HG03439 (cell line): ENCODE measurements around the gene PTTG1.

Experiments
- ATAC-seq: cut with Tn5 transposase; IDR thresholded peaks from one replicate; pipeline ENCODE4 v1.9.1; 2021; ENCODE audit warnings: mild to moderate bottlenecking, moderate library complexity; ENCODE audit not compliant: unreplicated experiment

Gene PTTG1

GRCh38 chr5:160421625-160422258 lies at the start of gene PTTG1:
TSS of gene PTTG1 (plus strand) at chr5:160421855. CDS start at chr5:160422313, 458 bp downstream.
- ATAC-seq = peak; percentile 63

GRCh38 chr5:160375166-160375565 lies 46.5 kb upstream of the PTTG1 start:
- no peak for ATAC-seq

GRCh38 chr5:160375701-160376100 lies 46.0 kb upstream of the PTTG1 start:
- ATAC-seq = no peak

- no peak for ATAC-seq
Measured at GRCh38 chr5:160376416-160376815, 45.2 kb upstream of the PTTG1 start.

DNA sequence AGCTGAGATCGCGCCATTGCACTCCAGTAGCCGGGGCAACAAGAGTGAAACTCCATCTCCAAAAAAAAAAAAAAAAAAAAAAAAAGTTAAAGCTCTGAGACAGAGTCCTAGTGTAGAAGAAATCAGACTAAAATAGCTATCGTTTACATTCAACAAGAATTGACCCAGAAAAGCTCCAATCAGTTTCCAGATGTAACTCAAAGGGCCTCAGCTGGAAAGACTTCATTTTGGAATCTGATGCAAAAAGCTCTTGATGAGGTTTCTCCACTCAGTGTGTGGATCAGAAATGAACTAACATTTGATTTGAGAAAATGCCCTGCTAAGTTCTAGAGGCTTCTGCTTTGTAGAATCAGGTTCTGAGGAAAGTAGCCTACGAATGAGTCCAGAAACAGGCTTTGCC lies 44.0 kb upstream of the PTTG1 start:
- no peak for ATAC-seq

GRCh38 chr5:160378330-160378729 lies 43.3 kb upstream of the PTTG1 start:
- no peak for ATAC-seq

GRCh38 chr5:160379511-160379910 lies 42.1 kb upstream of the PTTG1 start:
- no peak for ATAC-seq

DNA sequence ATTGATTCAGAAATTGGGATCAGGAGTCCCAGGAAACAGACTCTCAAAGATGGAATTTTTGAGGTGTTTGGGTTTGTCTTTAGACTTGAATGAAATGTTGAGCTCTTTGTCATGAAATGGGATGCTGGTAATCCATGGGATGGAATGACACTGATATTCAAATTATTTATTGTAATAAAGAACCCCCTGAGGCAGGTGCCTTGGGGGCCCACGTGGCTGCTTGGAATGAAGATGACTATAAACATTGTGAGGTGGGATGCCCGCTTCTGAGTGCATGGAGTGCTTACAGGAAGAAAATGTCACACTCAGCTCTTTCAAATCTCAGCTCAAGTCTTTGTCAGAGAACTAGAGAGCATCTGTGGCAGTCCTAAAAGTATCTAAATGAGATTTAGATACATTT lies 41.6 kb upstream of the PTTG1 start:
- ATAC-seq = no peak

DNA sequence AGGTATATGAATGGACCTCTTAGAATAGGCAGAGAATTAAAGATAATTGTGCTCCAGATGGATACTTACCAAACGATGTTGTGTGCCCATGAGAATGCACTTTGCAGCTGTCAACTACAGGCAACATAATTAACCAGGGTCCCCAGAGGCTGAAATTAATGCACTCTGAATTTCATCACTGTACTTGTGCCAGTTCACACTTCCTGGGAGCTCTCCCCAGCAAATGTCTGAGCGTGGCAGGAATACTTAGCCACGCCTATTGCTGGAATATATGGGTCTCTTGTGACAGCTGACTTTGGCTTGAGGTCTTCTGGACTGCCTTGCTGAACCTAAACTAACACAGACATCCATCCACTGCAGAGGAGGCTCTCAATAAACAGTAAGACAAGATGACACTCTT lies 39.3 kb upstream of the PTTG1 start:
- no peak for ATAC-seq

- ATAC-seq = no peak
Measured at GRCh38 chr5:160384681-160385080, 37.0 kb upstream of the PTTG1 start.

DNA sequence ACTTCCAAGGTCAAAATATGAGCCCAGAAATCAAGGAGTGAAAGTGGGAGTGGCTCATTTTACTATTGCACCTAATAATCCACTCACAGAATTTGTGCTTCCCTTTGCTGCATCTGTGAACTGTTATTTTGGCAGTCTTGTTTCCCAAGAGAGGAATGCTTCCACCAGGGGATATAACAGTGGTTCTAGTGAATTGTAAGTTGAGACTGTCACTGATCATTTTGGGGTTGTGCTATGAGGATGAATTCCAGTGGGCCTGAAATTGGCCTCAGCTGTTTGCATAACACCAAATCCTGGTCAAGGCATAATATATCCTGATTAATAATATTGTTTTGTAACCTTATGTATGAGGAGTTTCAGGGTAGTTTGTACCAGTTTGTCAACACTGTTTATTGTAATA lies 36.2 kb upstream of the PTTG1 start:
- no peak for ATAC-seq

DNA sequence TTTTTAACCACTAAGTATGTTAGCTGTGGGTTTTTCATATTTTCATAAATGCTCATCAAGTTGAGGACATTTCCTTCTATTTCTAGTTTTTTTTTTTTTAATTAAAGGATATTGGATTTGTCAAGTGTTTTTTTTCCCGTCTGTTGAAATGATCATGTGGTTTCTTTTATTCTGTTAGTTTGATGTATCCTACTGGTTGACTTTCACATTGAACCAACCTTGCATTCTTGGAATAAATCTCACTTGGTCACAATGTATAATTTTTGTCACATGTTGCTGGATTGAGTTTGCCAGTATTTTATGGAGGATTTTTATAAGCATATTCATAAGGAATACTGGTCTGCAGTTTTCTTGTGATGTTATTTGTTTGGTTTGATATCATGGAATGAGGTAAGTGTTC lies 34.2 kb upstream of the PTTG1 start:
- no peak for ATAC-seq

DNA sequence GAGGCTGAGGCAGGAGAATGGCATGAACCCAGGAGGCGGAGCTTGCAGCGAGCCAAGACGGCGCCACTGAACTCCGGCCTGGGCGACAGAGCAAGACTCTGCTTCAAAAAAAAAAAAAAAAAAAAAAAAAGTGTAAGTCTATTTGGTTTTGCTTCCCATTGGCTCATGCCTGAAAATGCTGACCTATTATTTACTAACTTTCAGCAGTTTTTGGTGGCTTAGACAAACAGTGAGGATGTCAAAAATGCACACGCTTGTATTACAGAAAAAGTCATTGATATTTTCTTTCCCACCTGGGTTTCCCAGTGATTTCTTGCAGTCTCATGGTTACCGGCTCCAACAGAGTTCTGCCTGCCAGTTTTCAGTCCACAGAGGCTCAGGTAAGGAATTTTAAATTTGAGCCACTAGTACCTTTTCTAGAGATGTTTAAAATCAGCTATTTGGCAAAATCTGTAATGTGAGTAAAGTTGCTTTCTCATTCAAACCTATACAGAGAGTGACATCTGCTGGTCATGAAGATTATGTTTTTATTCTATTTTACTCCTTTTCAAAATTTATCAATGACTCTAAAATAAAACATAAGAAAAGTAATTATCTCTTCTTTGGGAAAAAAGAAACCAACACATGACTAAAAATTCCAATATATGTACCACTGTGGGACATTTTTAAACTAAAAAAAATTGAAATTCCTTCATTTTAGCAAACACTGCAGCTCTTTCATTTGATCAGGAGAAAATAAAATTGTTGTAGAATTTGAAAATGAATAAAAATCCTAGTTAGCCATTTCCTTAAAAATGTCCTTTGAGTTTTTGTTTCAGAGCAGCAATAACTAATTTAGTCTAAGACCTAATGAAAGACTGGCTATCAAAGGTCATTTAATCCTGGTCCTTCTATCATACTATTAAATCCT lies 30.6 kb upstream of the PTTG1 start:
- no peak for ATAC-seq

DNA sequence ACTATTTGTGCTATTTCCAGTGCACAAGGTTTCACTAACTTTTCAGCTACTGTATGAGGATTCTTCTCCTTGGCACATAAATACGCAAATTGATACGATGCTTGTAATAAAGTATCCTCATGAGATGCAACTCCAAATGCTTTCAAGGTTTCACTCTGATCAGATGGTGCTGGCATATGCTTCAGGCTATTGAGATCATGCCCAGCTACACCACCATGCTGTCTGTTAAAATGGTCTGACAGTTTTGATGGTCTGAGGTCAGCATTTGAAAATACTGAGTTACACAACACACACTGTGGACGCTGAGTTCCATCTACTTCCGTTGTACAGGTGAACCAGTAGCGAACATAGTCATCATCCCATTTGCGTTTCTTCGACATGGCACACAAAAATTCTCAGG lies 26.5 kb upstream of the PTTG1 start:
- ATAC-seq = no peak

DNA sequence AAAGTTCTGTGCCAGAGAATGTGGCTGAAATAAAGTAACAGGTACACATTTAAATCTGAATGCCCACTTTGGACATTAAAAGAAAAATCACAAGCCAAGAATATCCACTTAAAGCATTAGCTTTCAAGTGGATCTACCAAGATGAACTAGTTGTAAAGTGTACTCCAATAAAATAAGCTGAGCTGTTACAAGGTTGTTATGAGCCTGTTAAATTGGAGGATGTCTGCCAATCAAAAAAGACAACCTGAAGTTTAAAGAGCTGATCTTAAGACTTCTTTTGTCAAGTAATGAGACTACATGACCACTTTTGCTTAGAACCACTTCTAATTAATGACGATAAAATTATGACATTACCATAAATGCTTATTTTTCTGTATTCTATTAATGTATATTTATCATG lies 24.2 kb upstream of the PTTG1 start:
- no peak for ATAC-seq

- no peak for ATAC-seq
Measured at GRCh38 chr5:160398806-160399205, 22.8 kb upstream of the PTTG1 start.

- peak; percentile 89 for ATAC-seq
Measured at GRCh38 chr5:160399402-160400353, 22.0 kb upstream of the PTTG1 start, which contains the start of gene FAM200C. TSS of gene FAM200C (minus strand) at chr5:160400054. CDS start at chr5:160395490, 4,564 bp downstream.

DNA sequence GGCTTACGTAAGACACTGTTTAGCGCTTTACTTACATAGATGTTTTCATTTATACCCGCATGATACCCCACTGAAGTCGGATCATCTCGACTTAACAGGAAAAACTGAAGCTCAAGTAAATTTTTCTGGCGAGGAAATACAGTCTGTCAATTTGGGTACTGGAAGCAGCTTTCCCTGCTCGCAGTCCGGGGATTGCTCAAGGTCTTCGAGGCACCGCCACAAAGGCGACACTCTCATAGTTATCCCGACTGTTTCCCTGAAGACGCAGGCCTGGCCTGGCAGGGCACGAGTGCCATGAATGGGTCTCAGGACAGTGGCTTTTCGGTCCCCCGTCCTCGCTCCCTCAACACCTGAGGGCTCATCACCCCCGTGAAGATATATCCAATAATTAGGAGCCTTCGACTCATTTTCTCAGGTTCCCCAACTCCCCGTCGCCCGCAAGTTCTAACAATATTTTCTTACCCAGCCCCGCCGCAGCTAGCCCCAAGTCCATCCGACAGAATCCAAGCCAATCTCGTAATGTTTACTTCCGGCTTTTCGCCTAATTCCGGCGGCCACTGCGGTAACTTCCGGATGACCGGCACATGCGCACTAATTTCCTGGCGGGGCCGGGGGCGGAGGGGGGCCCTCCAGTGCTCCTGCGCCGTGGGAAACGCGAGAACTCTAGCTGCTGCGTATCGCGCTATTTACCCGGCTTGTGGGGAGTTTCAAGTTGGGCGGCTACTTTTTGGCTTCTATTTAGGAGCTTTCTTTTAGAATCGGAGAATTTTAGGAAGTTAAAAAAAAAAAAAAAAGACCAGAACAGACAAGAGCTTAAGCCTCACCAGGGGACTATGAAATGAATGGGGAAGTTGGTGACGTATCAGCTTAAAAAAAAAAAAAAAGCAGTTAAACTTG lies 2.8 kb upstream of the PTTG1 start, which contains the start of gene SLU7:
Gene SLU7 (minus strand): TSS at position 521 of the 897 bp plus-strand sequence. CDS start 3,787 bp downstream, outside the sequence.
- ATAC-seq = peak; percentile 62

DNA sequence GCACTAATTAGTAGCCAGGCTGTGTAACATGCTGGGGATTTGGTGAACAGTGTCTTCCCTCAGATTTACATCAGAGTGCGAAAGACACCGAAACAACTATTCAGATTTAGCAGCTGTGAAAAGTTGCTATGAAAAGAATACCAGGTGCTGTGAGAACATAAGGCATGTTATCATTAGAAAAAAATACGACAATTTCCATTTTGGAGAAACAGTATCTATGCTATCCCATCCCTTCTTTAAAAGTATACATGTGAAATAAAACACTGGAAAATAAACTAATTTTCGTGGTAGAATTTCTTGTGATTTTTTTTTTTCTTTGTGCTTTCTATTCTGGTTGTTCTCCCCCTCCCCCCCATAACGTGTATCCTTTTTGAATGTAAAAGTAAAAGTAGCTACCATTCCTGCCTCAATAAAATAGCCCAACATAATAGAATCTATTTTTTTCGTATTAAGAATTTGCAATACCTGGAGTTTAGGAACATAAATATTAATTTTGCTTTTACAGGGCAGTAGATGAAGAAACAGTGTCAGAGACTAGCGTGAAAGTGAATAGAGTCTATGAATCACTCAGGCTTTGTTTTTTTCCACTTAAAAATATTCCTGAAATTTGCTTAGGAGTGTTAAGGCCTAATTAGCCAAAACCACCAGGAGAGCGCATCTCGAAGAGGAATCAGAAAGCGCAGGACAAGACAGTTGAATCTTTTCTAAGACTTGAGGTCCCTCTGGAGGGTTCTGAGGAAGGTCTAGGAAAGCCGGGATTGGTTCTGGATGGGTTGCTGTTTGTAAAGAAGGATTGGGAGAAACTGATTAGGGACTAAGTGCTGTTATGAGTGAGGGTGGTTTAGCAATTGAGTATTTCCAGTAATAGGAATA lies 2.0 kb upstream of the PTTG1 start:
- peak; percentile 28 for ATAC-seq
